Mucosa of descending colon (tissue), 3 donors: ENCODE results near the gene LRRC51. TPM values are rescaled to one million over a fixed set of nuclear protein-coding genes. Genes with fewer than 3 reads are reported as not detected.

ENCODE experiments used
- ATAC-seq: fragments of 200-7000 bp; cut with Tn5 transposase; one replicate; pipeline ENCODE4 v1.9.1; 2020; ENCODE audit warnings: mild to moderate bottlenecking, moderate library complexity
- DNase-seq, 3 donors: peaks; one replicate each; pipeline ENCODE4 v3.0.0-alpha.2; 2020
- H3K36me3 ChIP-seq: fragments of 200-600 bp; one replicate; pipeline ENCODE4 v1.8.0; 2021; ENCODE audit warnings: low read depth, mild to moderate bottlenecking
- H3K4me1 ChIP-seq: fragments of 200-600 bp; one replicate; pipeline ENCODE4 v1.8.0; 2021; ENCODE audit warnings: low read depth, mild to moderate bottlenecking
- H3K4me3 ChIP-seq: fragments of 200-600 bp; one replicate; pipeline ENCODE4 v1.8.0; 2021; ENCODE audit warnings: mild to moderate bottlenecking
- H3K9me3 ChIP-seq: fragments of 200-600 bp; one replicate; pipeline ENCODE4 v1.8.0; 2021; ENCODE audit warnings: mild to moderate bottlenecking
- intact Hi-C, 2 donors: fragments of 100-400 bp; cut with DNase I in 1 of 2; cut with micrococcal nuclease in 1 of 2; formaldehyde crosslinking; loops; one replicate each; pipeline versions ENCODE4 v1.11.0 to v1.11.1; 2022; cut with DNase I, micrococcal nuclease
- total RNA-seq, 3 donors: library from RNA; stranded (reverse); fragmentation: NEBNext Ultra II Directional in 2 of 3; extraction: Animal tissue kit (Norgen Biotek cat#: 25700) in 2 of 3; gene quantifications; one replicate each; pipeline versions ENCODE4 v1.2.1 to v1.2.4, GENCODE V29; 2021 to 2023
- TF ChIP-seq, protein P1 (sequence below): fragments of 200-600 bp; IDR thresholded peaks from one replicate; pipeline ENCODE4 v1.8.0; 2022; ENCODE audit warnings: antibody characterized with exemption, mild to moderate bottlenecking
- donor health status: DM: no; HTN: no; CAD: no; lungs with moderate emphysema.
- donor health status: DM: no; HTN: no; CAD: no.
- donor health status: DM: no; HTN: yes; CAD: no.

Gene LRRC51
- total RNA-seq, 3 donors from 2014 or later = 7.5 to 9.4 (median 9.4) TPM

DNA sequence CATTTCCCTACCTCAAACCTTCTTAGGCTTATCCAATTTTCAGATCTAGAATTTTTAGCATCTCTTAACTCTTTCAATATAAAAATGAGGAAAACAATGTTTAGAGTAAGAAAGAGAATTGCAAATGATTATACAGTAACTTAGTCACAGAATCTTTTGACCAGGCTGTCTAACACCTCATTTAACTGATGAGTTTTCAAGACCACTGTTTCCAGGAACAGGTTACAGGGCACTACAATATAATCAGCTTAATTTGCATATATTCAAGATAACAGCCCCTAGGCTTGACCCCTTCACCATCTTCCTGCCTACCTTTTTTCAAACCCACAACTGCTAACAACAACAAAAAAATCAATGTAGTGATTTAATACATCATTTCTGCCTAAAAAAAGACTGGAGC, 13.0 kb upstream of the LRRC51 start:
- Histone ChIP-seq H3K9me3 (no peaks in the 10 kb centered on the region), H3K36me3 (no peaks in the 10 kb centered on the region), H3K4me3 (no peak overlapping the region), H3K4me1 (peaks cover 31% of the 10 kb centered on the region)
- no peak for ATAC-seq
- intact Hi-C loops = no loop called here
- TF ChIP-seq, protein P1, sequence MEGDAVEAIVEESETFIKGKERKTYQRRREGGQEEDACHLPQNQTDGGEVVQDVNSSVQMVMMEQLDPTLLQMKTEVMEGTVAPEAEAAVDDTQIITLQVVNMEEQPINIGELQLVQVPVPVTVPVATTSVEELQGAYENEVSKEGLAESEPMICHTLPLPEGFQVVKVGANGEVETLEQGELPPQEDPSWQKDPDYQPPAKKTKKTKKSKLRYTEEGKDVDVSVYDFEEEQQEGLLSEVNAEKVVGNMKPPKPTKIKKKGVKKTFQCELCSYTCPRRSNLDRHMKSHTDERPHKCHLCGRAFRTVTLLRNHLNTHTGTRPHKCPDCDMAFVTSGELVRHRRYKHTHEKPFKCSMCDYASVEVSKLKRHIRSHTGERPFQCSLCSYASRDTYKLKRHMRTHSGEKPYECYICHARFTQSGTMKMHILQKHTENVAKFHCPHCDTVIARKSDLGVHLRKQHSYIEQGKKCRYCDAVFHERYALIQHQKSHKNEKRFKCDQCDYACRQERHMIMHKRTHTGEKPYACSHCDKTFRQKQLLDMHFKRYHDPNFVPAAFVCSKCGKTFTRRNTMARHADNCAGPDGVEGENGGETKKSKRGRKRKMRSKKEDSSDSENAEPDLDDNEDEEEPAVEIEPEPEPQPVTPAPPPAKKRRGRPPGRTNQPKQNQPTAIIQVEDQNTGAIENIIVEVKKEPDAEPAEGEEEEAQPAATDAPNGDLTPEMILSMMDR = no peak
- DNase-seq = no peak

DNA sequence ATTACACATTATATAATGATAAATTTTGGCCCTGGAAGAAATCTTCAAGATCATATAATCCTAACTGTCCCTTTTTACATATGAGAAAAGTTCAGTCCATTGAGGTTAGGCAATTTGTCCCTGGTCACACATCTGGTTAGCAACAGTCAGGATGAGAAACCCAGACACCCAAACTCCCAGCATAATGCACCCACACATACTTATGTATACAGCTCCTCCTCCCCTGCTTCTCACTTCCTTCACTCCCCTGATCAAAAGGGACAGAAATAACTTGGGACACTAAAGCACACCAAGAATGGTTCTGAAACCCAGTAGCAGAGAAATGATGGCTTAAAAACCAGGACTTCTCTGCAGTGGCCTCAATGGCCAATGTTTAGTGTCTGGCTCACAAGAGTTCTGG, 11.4 kb upstream of the LRRC51 start:
- Histone ChIP-seq H3K9me3 (no peaks in the 10 kb centered on the region), H3K4me3 (no peak overlapping the region), H3K4me1 (peaks cover 31% of the 10 kb centered on the region), H3K36me3 (no peaks in the 10 kb centered on the region)
- peak; percentile 15 for ATAC-seq
- TF ChIP-seq, protein P1 = no peak
- DNase-seq = no peak
- intact Hi-C loops = no loop called here

DNA sequence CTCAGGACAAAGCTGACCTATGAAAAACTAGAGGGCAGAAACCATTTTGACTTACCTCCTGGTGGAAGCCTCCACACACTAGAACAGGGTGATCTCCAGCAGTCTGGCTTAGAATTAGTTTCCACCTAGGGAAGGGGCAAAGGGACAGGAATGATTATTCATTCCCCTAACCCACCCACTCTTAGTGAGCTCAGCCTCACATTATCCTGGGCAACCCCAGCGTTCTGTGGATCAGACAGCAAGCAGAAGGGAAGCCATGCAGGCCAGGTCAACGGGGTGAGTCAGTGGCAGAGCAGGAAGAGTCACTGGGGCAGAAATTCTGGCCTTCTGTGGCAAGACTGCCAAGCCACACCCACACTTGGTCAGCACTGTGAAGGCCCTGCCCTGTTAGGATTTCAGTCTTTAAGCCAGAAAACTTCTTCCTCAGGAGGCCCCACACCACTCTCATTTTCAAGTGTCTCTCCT, 10.8 kb upstream of the LRRC51 start:
- Histone ChIP-seq H3K36me3 (no peaks in the 10 kb centered on the region), H3K9me3 (no peaks in the 10 kb centered on the region), H3K4me1 (peaks cover 31% of the 10 kb centered on the region), H3K4me3 (no peak overlapping the region)
- intact Hi-C loops = no loop called here
- TF ChIP-seq, protein P1 = no peak
- ATAC-seq (peak; percentile 99), DNase-seq (peak; percentile 79 to 86 (median 83))

GRCh38 chr11:72070491-72070890, 10.2 kb upstream of the LRRC51 start:
- DNase-seq = no peak
- TF ChIP-seq, protein P1 = no peak
- H3K36me3 ChIP-seq = no peaks in the 10 kb centered on the region
- peaks cover 31% of the 10 kb centered on the region for H3K4me1 ChIP-seq
- ATAC-seq = no peak
- no peak overlapping the region for H3K4me3 ChIP-seq
- intact Hi-C loops = no loop called here
- H3K9me3 ChIP-seq = no peaks in the 10 kb centered on the region

GRCh38 chr11:72072348-72072747, 8.3 kb upstream of the LRRC51 start:
- H3K4me3 ChIP-seq = no peak overlapping the region
- H3K9me3 ChIP-seq = no peaks in the 10 kb centered on the region
- no peaks in the 10 kb centered on the region for H3K36me3 ChIP-seq
- H3K4me1 ChIP-seq = peaks cover 21% of the 10 kb centered on the region
- intact Hi-C loops = no loop called here
- DNase-seq (no peak), ATAC-seq (peak; percentile 46)
- TF ChIP-seq, protein P1 = no peak

DNA sequence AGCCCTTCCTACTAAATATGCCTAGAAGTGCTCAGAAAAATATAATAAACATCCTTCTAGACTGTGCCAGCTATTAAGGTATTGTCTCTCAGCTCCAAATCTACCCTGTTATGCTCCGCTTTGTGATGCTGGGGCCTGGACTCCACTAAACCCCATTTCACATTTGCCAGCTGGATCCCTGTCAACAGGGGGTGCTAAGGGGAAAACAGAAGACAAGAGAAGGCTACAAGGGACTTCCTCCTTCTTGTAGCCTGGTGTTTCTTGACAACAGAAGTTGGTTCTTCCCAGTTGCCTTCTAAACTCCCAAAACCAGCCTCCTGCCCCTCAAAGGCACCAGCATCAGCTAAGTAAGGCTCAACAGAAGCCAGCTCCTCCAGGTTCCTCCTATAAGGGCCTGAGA, 5.5 kb upstream of the LRRC51 start:
- TF ChIP-seq, protein P1 = no peak
- intact Hi-C loops = no loop called here
- H3K4me1 ChIP-seq = peaks cover 13% of the 10 kb centered on the region
- no peaks in the 10 kb centered on the region for H3K9me3 ChIP-seq
- no peak overlapping the region for H3K4me3 ChIP-seq
- ATAC-seq (no peak), DNase-seq (peak in 1 of 3 donors; percentile 35)
- H3K36me3 ChIP-seq = no peaks in the 10 kb centered on the region
